ENCODE data around the gene RIMS3.
A peak's percentile ranks its signal among the peaks of the same experiment; 100 is the strongest.
"Not testable (repeated sequence)": the region's sequence is repeated elsewhere in the genome, so short reads cannot be mapped to it uniquely, and the experiment has no call there.

RIMS3 gene

DNA sequence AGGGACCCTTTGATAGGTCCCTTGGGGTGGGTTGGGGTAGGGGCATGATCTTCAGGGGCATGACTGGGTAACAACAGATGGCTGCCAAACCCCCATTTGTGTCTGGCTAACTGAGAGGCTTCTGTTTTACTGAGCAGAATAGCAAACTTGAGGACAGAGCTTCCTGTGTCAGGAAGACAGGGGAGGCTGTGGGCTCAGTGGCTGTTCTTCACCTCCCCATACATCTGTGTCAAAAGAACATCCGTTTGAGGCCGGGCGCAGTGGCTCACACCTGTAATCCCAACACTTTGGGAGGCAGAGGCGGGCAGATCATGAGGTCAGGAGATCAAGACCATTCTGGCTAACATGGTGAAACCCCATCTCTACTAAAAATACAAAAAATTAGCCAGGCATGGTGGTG is 35.9 kb downstream of the RIMS3 start:
- not testable (repeated sequence) for DNase-seq

DNA sequence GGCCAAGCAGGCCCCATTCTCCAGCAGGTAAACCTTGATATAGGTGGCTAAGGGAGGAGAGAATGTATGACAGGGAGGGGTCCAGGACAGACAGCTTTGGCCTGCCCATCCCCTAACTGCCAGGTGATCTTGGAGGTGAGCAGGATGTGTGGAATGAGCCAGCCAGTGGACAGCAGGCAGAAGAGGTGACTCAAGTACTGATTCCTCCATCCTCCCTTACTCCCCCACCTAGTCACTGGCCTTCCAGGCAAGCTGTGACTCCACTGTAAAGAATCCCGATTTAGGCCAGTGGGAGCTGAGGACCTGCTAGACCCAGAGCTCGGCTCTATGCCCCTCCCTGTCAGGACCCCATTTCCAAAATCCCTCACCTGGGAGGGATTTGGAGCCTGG is 36.6 kb downstream of the RIMS3 start:
- DNase-seq = no peak

DNA sequence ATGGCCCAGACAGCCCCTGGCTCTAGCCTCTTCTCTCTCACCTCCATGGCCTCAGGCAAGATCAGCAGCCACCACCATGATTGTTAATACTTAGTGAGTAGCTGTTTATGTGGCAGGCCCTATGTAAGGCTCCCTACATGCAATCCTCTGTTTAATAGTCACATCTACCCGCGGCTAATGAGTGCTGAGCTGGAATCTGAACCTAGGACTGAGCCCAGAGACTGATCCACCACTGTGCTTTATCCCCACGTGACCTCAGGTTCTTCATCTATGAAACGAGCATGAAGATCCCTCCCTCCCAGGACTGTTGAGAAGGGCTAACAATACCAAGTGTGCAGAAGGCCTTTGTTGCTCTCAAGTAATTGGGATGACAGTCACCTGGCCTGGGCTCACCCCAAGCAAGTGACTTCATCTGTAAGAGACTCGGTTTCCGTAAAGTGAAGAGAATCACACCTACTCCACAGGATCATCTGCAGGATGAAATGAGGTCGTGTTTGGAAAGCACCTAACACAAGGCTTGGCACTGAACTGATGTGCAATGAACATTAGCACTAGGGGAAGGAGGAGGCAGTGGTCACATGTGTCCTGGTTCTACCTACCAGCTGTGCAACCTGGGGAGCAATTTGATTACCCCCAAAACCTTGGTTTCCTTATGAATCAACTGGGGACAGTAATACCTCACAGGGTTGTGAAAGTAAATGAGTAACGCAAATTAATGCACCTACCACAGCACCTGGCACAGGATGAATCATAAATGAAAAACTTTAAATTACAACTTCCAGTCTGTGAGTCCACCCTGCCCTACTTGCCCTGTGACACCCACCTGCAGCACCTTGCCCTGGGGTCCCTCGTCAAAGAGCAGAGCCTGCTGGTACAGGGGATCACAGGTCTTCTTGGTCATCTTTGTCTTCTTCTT is 37.2 kb downstream of the RIMS3 start:
- DNase-seq = no peak

DNA sequence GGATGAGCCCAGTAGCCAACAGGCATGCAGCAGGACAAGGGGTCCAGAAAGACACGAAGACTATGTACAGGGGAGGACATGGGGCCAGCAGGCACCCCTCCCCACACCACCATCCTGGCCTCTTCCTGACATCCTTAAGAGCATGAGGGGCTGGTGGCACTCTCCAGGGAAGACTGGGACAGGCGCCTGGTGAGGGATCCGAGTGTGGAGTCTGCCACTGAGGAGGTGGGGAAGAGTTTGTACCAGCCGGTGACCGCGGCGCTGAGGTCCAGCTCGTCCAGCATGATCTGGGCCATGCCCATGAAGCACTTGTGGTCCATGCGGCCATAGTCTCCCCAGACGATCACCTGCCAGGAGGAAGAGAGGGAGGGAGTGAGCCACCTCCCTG is 39.1 kb downstream of the RIMS3 start:
- no peak for DNase-seq

DNA sequence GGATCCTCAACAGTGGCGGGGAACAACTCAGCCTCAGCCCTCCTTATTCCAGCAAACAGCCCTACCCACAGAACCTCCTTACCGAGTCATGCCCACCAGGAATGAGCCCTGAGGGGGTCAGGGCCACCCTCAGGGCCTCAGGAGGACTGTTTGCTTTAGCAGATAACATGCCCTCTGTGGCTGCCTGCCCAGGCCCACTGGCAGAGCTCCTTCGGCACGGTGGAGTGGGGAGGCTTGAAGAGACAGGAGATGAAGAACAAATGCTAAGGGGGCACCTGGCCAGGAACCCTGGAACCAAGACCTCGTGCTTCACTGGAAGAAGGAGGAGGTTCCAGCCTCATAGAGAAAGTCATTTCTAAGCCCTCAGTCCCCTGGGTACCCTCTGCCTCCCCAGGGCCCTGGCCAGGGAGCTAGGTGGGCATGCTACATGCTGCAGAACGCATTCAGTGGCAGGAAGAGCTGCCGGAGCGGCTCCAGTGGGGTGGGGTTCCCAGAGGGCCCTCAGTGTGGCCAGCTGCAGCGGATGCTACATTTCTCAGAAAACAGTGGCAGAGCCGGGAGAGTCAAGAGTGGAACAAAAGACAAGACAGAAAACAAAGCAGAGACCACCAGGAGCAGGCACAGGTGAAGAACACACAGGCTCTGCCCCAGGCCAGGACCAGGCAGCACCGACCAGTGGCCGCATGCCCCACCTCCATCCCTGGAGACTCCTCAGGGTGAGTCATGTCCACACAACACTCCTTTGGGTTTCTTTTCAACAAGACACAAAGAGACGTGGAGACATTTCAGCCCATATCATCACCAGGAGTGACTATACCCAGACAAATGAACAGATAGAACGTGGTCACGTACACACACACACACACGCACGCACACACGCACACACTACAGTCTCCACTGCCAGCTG is 39.8 kb downstream of the RIMS3 start:
- no peak for DNase-seq

DNA sequence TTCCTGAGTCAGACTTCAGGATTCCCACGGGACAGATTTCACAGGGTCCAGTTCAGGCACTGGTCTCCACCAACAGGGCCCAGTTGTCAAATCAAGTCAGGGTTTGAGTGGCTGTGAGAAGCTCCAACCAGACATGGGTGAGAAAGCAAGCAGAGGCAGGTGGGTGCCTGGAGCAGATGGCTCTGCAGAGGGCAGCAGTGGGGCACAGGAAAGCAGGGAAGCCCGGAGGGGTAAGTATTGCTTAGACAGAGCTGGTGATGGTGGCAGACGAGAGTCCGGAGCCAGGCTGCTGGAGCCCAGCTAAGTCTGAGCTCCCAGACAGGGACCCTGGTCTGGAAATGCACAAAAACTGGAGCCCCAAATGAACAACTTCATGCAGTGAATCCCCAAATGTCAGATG is 40.4 kb downstream of the RIMS3 start:
- DNase-seq = no peak

DNA sequence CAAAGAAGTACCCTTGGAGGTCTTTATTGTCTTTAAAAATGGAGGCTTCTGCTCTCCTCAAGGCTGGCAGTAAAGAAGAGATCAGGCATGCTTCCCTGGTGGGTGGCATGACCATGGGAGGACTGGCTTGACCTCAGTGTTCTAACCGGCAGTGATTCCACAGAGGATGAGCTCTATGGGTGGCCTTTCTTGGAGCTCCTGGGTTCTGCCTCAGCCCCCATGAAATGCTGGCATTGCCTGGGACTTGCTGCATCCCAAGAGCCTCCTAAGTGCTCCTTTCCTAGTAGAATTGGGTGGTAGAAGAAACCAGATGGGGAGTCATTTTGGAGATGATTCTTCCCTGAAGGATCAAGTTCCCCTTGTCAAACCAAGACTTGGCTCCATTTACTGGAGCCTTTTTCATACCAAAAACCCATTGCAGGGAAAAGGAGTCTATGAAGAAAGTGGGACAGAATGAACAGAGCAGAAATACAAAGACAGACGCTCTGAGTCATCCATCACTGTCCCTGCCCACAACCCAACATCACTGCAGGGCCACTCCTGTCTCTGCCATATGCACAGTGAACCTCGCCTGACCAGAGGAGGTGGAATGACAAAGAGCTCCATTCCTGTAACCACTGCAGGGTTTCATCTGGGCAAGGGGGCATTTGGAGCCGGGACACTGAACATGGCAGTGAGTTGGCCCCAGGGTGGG is 42.4 kb downstream of the RIMS3 start:
- no peak for DNase-seq

DNA sequence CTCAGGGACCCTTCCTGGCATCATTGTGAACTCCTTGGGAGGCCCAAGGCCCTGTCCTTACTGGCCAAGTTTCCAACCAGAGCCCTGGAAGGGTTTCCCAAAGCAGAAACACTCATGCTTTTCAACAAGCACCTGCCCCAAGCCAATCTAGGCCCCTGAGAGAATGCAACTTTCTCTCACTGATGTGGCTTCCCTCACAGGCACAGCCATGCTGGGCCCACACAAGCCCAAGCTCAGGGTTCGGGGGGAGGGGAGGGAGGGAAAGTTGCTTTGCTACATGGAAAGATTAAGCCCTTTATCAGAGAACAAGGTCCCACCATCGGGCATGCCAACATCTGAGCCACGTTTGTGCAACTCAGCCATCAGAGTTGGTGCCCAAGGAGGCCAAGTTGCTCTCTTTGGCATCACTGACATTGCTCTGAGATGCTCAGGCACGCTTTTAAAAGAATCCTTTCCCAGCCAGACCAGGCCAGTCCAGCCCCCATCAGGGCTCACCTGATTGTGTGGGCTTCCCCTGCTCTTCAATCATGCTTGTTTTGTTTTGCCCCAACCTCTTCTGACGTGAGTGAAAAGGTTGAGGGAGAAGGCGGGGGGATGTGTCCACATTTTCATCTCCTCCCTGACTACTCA is 43.5 kb downstream of the RIMS3 start:
- DNase-seq = no peak

DNA sequence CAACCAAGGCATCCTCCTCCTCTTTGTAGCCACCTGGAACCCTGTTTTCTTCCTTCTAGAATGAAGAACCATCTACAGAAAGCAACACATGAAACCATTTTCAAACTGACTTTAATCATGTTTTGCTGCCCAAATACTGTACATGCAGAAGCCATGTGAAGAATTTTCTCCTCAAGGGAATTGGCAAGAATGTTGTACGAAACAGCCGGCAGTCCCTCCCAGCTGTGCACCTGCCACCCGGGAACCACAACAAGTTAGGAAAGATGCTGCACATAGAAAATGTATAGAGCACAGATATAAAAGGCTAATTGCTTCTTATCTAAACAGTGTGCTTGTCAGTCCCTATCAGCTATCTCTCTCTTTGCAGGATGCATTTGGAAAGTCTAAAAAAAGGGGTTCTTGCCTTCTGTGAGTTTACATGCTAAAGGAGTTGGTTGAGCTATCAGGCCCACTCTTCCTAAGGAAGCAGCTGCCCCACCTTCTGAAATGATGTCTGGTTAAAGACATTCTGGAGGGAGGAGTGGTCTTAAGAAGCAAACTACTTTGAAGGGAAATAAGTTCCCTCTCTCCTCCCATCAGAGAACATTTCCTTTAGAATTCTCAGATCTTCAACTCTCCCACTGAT is 44.8 kb downstream of the RIMS3 start:
- DNase-seq = no peak

DNA sequence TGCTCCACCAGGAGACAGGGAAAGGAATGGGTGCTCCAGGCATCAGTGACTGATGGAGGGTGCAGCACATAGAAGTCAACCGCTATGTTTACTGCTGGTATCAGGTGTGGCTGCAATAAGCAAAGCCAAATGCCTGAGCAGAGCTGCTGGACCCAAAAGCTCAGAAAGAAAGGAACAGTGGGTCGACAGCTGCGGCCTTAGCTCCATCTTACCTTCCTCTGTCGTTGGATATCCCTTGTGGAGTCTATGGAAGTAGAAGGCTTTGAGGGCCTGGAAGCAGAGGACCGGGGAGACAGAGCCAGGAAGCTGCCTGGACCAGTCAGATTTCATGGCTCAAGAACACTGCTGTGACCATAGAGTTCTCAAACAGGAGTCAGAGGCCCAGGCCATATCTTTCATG is 45.3 kb downstream of the RIMS3 start:
- no peak for DNase-seq

DNA sequence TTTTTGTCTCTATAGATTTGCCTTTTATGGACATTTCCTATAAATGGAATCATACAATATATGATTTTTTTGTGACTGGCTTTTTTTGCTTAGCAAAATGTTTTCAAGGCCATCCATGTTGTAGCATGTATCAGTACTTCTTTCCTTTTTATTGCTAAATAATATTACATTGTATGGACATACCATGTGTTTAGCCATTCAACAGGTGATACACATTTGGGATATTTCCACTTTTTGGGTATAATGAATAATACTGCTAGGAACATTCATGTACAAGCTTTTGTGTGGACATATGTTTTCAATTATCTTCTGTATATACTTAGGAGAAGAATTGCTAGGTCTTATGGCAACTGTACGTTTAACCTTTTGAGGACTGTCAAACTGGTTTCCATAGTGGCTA is 47.4 kb downstream of the RIMS3 start:
- no peak for DNase-seq

DNA sequence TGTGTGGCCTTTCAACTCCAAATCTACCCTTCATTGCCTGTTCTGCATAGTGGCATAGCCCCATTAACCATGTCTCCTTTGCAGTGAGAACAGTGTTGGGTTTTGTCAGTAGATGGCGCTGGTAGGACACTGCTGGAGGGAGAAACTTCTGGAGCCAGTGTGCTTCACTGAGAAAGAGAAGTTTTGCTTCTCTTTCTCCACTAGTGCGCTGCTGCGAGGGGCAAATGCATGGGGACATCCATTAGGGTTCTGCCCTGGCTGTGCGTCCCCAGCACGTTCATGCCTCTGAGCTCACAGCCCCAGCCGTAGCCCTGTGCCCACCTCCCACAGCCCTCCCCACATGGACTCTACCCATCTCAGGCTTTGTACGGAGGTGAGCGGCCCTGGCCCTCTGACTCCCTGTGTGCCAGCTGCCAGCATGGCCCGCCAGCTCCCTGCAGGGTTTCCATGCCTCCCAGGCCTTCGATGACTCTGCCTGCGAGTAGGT is 53.1 kb downstream of the RIMS3 start:
- DNase-seq = peak; percentile 36 to 54 (median 40)

DNA sequence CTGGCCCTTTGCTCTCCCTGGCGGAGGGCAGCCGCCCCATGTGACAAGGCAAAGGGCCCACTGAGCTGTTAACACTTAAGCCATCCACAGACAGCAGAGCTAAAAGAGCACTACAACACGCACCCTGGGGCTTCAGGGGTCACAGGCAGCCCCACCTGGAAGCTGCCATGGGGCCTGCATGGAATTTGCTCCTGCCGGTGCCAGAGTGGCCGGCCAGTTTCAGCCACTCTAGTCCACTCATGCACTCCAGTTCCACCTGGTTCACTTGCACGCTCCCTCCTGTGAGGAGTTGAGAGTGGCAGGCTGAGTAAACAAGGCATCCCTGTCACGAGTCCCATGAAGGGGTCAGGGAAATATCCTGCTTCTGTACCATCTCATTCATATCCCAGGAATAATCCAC is 55.3 kb downstream of the RIMS3 start:
- no peak for DNase-seq

DNA sequence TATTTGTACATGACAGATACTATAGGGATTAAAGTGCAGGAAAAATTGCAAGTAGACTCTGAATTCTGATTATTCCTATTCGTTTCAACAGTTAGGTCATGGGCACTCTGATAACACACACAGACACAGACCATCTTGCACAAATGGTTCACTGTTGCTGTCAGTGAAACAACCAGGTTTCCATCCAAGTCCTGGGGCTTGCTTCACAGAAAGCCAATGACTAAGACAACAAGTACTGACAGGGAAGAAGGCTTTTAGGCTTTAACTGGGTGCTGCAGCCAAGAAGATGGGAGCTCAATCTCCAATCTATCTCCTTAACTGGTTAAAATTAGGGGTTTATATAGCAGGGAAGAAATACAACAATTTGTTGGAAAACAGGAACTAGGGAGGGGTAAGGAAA is 57.6 kb downstream of the RIMS3 start:
- no peak for DNase-seq

DNA sequence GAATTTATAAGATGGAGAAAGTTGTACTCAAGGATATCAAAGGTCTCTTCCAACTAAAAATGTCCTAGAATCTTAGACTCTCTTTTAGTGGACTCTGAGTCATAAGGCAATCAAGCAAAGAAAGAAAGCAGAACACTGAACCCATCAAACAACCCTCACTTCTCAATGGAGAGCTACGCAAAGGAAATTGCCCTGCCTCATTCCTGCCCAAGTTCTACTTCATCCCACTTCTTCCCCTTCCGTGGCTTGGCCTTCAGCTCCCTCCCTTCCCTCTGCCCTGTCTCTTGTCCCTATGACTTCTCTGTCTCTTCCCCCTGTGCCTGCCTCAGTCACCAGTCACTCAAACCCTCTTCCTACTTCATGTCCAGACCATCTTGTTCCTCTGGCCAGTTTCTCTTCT is 58.5 kb downstream of the RIMS3 start:
- no peak for DNase-seq

DNA sequence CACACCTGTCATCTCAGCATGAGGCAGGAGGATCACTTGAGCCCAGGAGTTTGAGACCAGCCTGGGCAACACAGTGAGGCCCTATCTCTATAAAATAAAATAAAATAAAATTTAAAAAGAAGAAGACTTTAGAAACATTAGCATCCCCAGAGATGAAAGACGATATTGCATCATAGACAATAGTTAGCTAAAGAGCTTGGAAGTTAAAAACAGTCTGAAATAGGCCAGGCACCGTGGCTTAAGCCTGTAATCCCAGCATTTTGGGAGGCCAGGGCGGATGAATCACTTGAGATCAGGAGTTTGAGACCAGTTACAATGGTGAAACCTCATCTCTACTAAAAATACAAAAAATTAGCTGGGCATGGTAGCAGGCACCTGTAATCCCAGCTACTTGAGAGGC is 59.3 kb downstream of the RIMS3 start:
- DNase-seq = no peak

DNA sequence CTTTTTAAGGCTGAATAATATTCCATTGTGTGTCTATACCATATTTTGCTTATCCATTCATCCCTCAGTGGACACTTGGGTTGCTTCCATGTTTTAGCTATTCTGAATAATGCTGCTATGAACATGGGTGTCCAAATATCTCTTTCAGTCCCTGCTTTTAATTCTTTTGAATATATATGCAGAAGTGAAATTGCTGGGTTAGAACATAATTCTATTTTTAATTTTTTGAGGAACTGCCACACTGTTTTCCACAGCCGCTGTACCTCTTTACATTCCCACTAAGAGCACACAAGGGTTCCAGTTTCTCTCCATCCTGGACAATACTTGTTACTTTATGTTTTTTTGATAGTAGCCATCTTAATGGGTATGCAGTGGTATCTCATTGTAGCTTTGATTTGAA is 65.6 kb downstream of the RIMS3 start:
- DNase-seq = no peak

DNA sequence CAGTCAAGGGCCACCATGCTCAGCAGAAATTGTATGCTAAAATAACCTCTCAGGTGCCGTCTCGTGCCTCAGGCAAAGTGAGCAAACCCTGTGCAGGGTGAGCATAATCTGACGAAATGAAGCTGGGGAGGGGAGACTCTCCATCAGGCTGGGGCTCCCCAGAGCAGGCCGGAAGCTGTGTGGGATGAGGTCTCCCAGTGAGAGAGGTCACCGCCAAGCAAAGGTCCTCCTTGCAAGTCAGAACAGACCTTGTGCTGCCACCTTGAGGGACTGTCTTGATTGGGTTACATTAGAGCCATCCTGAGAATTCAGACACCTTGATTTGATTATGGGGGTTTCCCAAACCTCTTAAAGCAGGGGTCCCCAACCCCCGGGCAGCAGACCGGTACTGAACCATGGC is 69.9 kb downstream of the RIMS3 start:
- DNase-seq = no peak

DNA sequence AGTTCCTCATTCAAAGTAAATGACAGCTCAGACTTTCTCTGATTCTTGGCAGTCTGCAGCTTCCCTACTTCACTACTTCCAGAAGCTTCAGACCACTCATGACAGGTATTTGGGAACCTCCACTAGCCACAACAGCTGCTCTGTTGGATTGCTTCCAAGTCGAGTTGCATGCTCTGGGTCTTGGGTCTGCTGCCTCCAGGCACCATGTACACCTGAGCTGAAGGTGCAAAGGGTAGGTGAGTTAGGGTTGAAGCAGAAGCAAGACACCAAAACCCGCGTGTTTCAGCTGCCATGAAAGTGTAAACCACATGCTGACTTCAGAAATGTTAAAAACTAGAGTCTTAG is 71.3 kb downstream of the RIMS3 start:
- no peak for DNase-seq

DNA sequence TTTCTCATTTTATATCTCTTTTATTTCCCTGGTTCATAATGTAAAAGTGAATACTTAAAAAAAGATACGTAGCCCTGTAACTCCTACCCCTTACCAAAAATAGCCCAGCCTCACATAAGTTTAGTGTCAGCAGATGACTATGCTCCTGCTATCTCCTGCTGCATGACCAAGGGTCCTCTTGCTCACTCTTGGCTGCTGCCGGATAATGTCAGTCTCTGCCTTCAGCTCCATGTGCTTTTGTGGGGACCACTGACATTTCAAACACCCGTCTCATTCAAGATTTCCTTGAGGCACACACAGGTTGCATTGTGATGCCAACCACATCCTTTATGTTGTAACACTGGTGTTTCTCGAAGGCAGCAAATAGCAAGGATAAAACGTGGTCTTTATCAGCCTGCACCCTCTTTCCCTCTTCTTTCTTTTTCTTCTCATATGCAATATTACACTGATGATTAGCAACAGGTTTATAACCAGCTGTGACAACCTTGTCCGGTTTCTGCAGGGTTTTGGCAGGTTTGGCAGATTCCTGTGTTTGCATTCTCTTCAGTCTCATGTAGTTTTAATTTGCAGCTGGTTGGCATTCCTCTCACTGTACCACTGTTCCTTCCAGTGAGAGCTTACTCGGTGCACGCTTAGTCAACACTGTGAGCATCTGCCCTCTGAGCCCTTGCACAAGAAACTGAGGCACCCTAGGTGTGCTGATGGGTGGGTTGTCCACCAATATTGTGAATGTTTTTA is 71.9 kb downstream of the RIMS3 start:
- DNase-seq = no peak

DNA sequence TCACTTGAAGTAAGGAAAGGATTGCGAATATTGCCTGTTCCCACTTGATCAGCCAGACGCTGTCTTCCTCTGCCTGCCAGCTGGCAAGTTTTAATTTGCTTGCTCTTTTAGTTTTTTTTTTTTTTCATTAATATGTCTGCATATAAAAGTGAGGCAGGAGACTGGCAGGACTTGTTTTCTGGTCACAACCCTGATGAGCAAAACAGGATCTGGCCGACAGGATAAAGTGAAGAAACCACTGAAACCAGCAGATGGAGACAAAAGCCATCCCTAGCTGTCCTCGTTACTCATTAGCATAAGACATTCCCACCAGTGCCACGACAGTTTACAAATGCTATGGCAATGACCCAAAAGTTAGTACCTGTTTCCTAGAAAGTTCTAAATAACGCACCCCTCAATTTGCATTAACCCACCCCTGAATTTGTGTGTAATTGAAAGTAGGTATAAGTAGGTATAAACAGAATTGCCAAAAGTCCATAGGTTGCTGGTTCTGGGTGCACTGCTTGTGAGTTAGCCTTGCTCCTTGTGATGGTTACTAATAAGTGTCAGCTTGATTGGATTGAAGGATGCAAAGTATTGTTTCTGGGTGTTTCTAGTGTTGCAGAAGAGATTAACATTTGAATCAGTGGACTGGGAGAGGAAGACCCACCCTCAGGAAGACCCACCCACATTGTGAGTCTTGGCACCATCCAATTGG is 73.2 kb downstream of the RIMS3 start:
- no peak for DNase-seq

Measured in activated CD4-positive, CD25-positive, alpha-beta regulatory T cell (primary cell).